ENCODE results near the gene ARL6IP5.

DNA sequence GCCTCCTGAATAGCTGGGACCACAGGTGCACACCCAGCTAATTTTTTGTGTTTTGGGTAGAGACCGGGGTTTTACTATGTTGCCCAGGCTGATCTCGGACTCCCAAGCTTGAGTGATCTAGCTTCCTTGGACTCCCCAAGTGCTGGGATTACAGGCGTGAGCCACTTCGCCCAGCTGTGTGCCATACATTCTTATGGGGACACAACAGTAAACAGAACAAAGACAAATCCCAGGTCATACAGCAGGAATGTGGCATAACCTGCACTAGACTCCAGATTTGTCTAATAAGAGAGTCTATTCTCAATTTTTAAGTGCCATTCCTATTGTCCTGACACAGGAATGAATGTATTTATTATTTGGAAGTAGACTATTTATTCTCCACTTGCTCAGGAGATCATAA, 17.6 kb downstream of the ARL6IP5 start:
- TF ChIP-seq, protein P1, sequence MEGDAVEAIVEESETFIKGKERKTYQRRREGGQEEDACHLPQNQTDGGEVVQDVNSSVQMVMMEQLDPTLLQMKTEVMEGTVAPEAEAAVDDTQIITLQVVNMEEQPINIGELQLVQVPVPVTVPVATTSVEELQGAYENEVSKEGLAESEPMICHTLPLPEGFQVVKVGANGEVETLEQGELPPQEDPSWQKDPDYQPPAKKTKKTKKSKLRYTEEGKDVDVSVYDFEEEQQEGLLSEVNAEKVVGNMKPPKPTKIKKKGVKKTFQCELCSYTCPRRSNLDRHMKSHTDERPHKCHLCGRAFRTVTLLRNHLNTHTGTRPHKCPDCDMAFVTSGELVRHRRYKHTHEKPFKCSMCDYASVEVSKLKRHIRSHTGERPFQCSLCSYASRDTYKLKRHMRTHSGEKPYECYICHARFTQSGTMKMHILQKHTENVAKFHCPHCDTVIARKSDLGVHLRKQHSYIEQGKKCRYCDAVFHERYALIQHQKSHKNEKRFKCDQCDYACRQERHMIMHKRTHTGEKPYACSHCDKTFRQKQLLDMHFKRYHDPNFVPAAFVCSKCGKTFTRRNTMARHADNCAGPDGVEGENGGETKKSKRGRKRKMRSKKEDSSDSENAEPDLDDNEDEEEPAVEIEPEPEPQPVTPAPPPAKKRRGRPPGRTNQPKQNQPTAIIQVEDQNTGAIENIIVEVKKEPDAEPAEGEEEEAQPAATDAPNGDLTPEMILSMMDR (conservative IDR thresholded peaks at IDR 0.05) = no peak
- TF ChIP-seq ZFX (IDR thresholded peaks at IDR 0.05) = no peak
